H1 (cell line): Measurements from ENCODE around the gene ZNF148.

Source experiments
- ATF3 ChIP-seq: IDR thresholded peaks from 2 replicates; pipeline ENCODE4 v1.6.1; 2011; ENCODE audit warnings: low read depth, mild to moderate bottlenecking, low read length; ENCODE audit not compliant: insufficient read depth
- BCL11A ChIP-seq, 2 experiments: IDR thresholded peaks; one replicate each; pipeline ENCODE4 v1.6.1; 2011; ENCODE audit warnings: low read depth in 2 of 2, low read length in 2 of 2, mild to moderate bottlenecking in 2 of 2
- CHD2 ChIP-seq: IDR thresholded peaks from 2 replicates; pipeline ENCODE4 v1.6.1; 2012; ENCODE audit warnings: low read length, improper control_type of control experiment
- CTCF ChIP-seq, 3 experiments: IDR thresholded peaks; 1 replicate in 2 of 3; 2 replicates in 1 of 3; pipeline versions ENCODE4 v1.5.1 to v1.6.1; 2011; ENCODE audit warnings: low read length in 3 of 3, mild to moderate bottlenecking in 3 of 3, inconsistent platforms in 2 of 3, low read depth in 1 of 3, moderate library complexity in 1 of 3; ENCODE audit not compliant: insufficient read depth in 1 of 3; ENCODE audit errors: control extremely low read depth in 1 of 3
- EZH2 ChIP-seq: fragments of 200-600 bp; sonication (generic); IDR thresholded peaks from 2 replicates; pipeline ENCODE4 v1.7.1; 2012; ENCODE audit warnings: low read depth, mild to moderate bottlenecking, moderate library complexity, low read length, inconsistent platforms; ENCODE audit not compliant: severe bottlenecking
- GABPA ChIP-seq: IDR thresholded peaks from 2 replicates; pipeline ENCODE4 v1.6.1; 2011; ENCODE audit warnings: mild to moderate bottlenecking, low read length, moderate library complexity, borderline replicate concordance; ENCODE audit not compliant: insufficient read depth
- MAX ChIP-seq: IDR thresholded peaks from 2 replicates; pipeline ENCODE4 v1.6.1; 2012; ENCODE audit warnings: inconsistent platforms
- POLR2A ChIP-seq, 2 experiments: IDR thresholded peaks; 1 replicate in 1 of 2; 2 replicates in 1 of 2; pipeline ENCODE4 v1.6.1; 2011; ENCODE audit warnings: low read depth in 2 of 2, low read length in 2 of 2, mild to moderate bottlenecking in 2 of 2; ENCODE audit errors: control extremely low read depth in 1 of 2
- SIN3A ChIP-seq, 2 experiments: IDR thresholded peaks in 1 of 2; conservative IDR thresholded peaks in 1 of 2; 2 replicates each; pipeline ENCODE4 v1.6.1; 2011 to 2012; ENCODE audit warnings: low read length in 2 of 2, improper control_type of control experiment in 1 of 2, low read depth in 1 of 2, mild to moderate bottlenecking in 1 of 2
- SP1 ChIP-seq: IDR thresholded peaks from 2 replicates; pipeline ENCODE4 v1.6.1; 2011; ENCODE audit warnings: low read depth, low read length
- SP4 ChIP-seq: IDR thresholded peaks from 2 replicates; pipeline ENCODE4 v1.6.1; 2012; ENCODE audit warnings: low read length, inconsistent platforms
- TAF7 ChIP-seq: optimal IDR thresholded peaks from 2 replicates; pipeline ENCODE3; 2011; ENCODE audit warnings: low read depth, mild to moderate bottlenecking, inconsistent platforms, low read length, moderate library complexity, borderline replicate concordance
- TCF12 ChIP-seq: IDR thresholded peaks from 2 replicates; pipeline ENCODE4 v1.6.1; 2011; ENCODE audit warnings: low read depth, mild to moderate bottlenecking, low read length

- no peak for TF ChIP-seq CTCF (IDR thresholded peaks at IDR 0.05; ENCODE audit: control extremely low read depth in 1 of 3, insufficient read depth in 1 of 3, low read depth in 1 of 3, low read length in 3 of 3)
- no peak for TF ChIP-seq POLR2A (IDR thresholded peaks at IDR 0.05; ENCODE audit: control extremely low read depth in 1 of 2, low read depth in 2 of 2, low read length in 2 of 2)
- no peak for TF ChIP-seq GABPA
- no peak for TF ChIP-seq EZH2
- TF ChIP-seq CHD2, result no peak
- TF ChIP-seq SIN3A (conservative IDR thresholded peaks at IDR 0.05 in 1 of 2, IDR thresholded peaks at IDR 0.05 in 1 of 2; ENCODE audit: low read depth in 1 of 2, low read length in 2 of 2), result no peak
- TF ChIP-seq MAX, result no peak
- no peak for TF ChIP-seq TAF7
- TF ChIP-seq BCL11A (IDR thresholded peaks at IDR 0.05; ENCODE audit: low read depth in 2 of 2, low read length in 2 of 2), result no peak
- TF ChIP-seq TCF12, result no peak
- no peak for TF ChIP-seq SP1
- no peak for TF ChIP-seq ATF3
- no peak for TF ChIP-seq SP4
Measured at GRCh38 chr3:125220183-125220582, 154.9 kb downstream of the ZNF148 start.
